Lung (tissue), 12 donors: ENCODE results near the gene CLASRP. TPM values are rescaled to one million over a fixed set of nuclear protein-coding genes. Genes with fewer than 3 reads are reported as not detected.

Source experiments
- ATAC-seq: fragments of 200-7000 bp; cut with Tn5 transposase; one replicate; pipeline ENCODE4 v1.9.1; 2020; ENCODE audit warnings: moderate number of reproducible peaks; ENCODE audit not compliant: insufficient read depth, low FRiP score
- DNase-seq, 3 donors: peaks; one replicate each; pipeline ENCODE4 v3.0.0-alpha.2; 2013 to 2017
- H3K27ac ChIP-seq, 2 donors: one replicate each; pipeline ENCODE4 v1.5.1; 2013; ENCODE audit warnings: mild to moderate bottlenecking in 2 of 2, moderate library complexity in 2 of 2, control low read depth in 1 of 2, inconsistent platforms in 1 of 2, low read depth in 1 of 2, low read length in 1 of 2
- H3K27me3 ChIP-seq, 3 donors: one replicate each; pipeline ENCODE4 v1.5.1; 2013; ENCODE audit warnings: low read length in 2 of 3; ENCODE audit not compliant: control insufficient read depth in 3 of 3, insufficient read depth in 3 of 3
- H3K36me3 ChIP-seq, 4 donors: one replicate each; pipeline ENCODE4 v1.5.1; 2013; ENCODE audit warnings: low read length in 4 of 4, mild to moderate bottlenecking in 1 of 4, moderate library complexity in 1 of 4; ENCODE audit not compliant: control insufficient read depth in 4 of 4, insufficient read depth in 4 of 4
- H3K4me1 ChIP-seq, 5 donors: one replicate each; pipeline ENCODE4 v1.5.1; 2013; ENCODE audit warnings: low read length in 5 of 5, mild to moderate bottlenecking in 2 of 5, moderate library complexity in 1 of 5; ENCODE audit not compliant: control insufficient read depth in 5 of 5, insufficient read depth in 5 of 5
- H3K4me3 ChIP-seq: one replicate; pipeline ENCODE4 v1.5.1; 2013; ENCODE audit warnings: mild to moderate bottlenecking, control low read depth, moderate library complexity
- H3K9ac ChIP-seq, 2 donors: one replicate each; pipeline ENCODE4 v1.5.1; 2013; ENCODE audit warnings: low read length in 2 of 2, control low read depth in 1 of 2; ENCODE audit not compliant: insufficient read depth in 1 of 2
- H3K9me3 ChIP-seq, 4 donors: one replicate each; pipeline ENCODE4 v1.5.1; 2013; ENCODE audit warnings: low read length in 3 of 4, mild to moderate bottlenecking in 1 of 4, moderate library complexity in 1 of 4; ENCODE audit not compliant: control insufficient read depth in 4 of 4, insufficient read depth in 3 of 4
- CTCF ChIP-seq: IDR thresholded peaks from 2 replicates; pipeline ENCODE4 v1.5.1; 2012; ENCODE audit warnings: mild to moderate bottlenecking; ENCODE audit errors: control extremely low read depth, extremely low read depth
- WGBS, 2 donors: extraction: QIAGEN DNeasy Blood & Tissue Kit; methylation state at CpG; one replicate each; pipeline ENCODE4 v1.1.7; 2013; 5-methylcytosine and 5-hydroxymethylcytosine counted together
- polyA plus RNA-seq, 2 donors: library from polyadenylated mRNA; stranded (reverse); fragments of 200-250 nt; gene quantifications; one replicate each; pipeline ENCODE4 v1.2.1, GENCODE V29; 2013
- total RNA-seq, 2 donors: library from RNA; depleted of rRNA in 1 of 2; stranded (reverse); fragments of >200 nt in 1 of 2; gene quantifications; one replicate each; pipeline ENCODE4 v1.2.1, GENCODE V29; 2014 to 2021
- donor health status: control.
- donor health status: control.
- donor health status: Bipolar disorder and iron deficiency.
- donor health status: healthy.
- donor health status: DM: yes; HTN: yes; CAD: no.

The CLASRP gene
- total and polyA plus RNA-seq, 4 donors: 23.9 to 107 (median 57.6) TPM

DNA sequence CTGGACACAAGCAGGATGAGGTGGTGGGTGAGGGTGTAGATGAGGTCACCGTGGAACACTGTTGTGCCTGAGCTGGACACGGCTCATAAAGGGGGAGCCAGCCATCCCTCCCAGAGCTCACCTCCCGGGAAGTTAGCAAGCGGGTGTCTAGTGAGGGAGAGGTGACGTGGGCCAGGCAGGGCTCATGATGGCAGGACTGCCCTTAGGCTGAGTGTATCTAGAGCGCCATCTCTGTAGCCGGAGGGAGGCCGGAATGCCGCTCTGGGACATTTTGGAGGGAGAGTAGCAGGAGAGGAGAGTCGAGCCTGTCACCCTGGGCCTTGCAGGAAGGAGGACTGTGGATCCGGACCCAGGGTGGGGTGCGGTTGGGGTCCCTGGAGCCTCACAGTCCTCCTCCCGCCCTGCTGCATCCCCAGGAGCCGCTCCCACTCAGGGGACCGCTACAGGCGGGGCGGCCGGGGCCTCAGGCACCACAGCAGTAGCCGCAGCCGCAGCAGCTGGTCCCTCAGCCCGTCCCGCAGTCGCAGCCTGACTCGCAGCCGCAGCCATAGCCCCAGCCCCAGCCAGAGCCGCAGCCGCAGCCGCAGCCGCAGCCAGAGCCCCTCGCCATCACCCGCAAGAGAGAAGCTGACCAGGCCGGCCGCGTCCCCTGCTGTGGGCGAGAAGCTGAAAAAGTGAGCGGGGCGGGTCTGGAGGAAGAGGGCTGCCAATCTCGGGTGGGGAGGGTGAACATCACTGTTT, 28.2 kb downstream of the CLASRP start:
- Histone ChIP-seq H3K4me1 (no peaks in the 10 kb centered on the region), H3K27ac (no peak overlapping the region), H3K9ac (no peak overlapping the region), H3K27me3 (no peaks in the 10 kb centered on the region), H3K36me3 (peaks cover 17 to 74% (median 36%) of the 10 kb centered on the region in 4 donors), H3K9me3 (no peaks in the 10 kb centered on the region), H3K4me3 (no peak overlapping the region)
- no peak for ATAC-seq
- TF ChIP-seq CTCF: no peak
- 94 to 97% methylated on average over 38 of the region's 38 CpGs for WGBS, 2 donors
- DNase-seq: no peak

- H3K27ac ChIP-seq: no peak overlapping the region
- ATAC-seq (no peak), DNase-seq (no peak)
- peaks cover 16 to 71% (median 32%) of the 10 kb centered on the region in 4 donors for H3K36me3 ChIP-seq
- no peaks in the 10 kb centered on the region for H3K4me1 ChIP-seq
- no peaks in the 10 kb centered on the region for H3K27me3 ChIP-seq
- H3K4me3 ChIP-seq: no peak overlapping the region
- H3K9me3 ChIP-seq: no peaks in the 10 kb centered on the region
- TF ChIP-seq CTCF: no peak
- 92 to 96% methylated on average over 5 to 8 of the region's 10 CpGs for WGBS, 2 donors
- no peak overlapping the region for H3K9ac ChIP-seq
Observed at GRCh38 chr19:45068041-45068440, 29.2 kb downstream of the CLASRP start.

DNA sequence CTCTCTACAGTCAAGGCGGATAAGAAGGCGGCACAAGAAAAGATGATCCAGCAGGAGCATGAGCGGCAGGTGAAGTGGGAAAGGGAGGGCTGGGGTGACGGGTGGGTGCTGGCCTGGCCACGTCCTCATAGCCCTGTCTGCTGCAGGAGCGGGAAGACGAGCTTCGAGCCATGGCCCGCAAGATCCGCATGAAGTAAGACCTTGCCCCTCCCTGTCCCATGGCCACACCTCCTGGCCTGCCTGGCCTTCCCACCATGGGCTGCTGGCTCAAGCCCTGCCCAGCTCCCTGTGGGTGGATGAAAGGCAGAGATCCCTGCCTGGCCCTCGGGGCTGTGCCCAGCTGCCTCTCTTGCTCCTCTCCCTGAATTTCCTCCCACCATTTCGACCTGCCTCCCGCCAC, 30.2 kb downstream of the CLASRP start:
- H3K4me1 ChIP-seq: no peaks in the 10 kb centered on the region
- H3K9me3 ChIP-seq: no peaks in the 10 kb centered on the region
- no peak for TF ChIP-seq CTCF
- no peak overlapping the region for H3K4me3 ChIP-seq
- ATAC-seq (no peak), DNase-seq (no peak)
- 80 to 88% methylated on average over 12 to 13 of the region's 13 CpGs for WGBS, 2 donors
- no peak overlapping the region for H3K27ac ChIP-seq
- no peak overlapping the region for H3K9ac ChIP-seq
- H3K27me3 ChIP-seq: no peaks in the 10 kb centered on the region
- peaks cover 16 to 63% (median 28%) of the 10 kb centered on the region in 4 donors for H3K36me3 ChIP-seq
